ENCODE data around the gene LDHAL6B. TPM values are rescaled to one million over a fixed set of nuclear protein-coding genes. Genes with fewer than 3 reads are reported as not detected.

The LDHAL6B gene
- total RNA-seq, 1 experiment from 2014 or later: not detected

GRCh38 chr15:59203008-59203407 is 3.6 kb upstream of the LDHAL6B start:
- CTCF ChIA-PET: interaction anchor here (0.5 kb wide), 1 partner anchor 12 kb away, joined by 3 read pairs; no protein-coding TSS in a partner anchor
- TF ChIP-seq, protein P1, sequence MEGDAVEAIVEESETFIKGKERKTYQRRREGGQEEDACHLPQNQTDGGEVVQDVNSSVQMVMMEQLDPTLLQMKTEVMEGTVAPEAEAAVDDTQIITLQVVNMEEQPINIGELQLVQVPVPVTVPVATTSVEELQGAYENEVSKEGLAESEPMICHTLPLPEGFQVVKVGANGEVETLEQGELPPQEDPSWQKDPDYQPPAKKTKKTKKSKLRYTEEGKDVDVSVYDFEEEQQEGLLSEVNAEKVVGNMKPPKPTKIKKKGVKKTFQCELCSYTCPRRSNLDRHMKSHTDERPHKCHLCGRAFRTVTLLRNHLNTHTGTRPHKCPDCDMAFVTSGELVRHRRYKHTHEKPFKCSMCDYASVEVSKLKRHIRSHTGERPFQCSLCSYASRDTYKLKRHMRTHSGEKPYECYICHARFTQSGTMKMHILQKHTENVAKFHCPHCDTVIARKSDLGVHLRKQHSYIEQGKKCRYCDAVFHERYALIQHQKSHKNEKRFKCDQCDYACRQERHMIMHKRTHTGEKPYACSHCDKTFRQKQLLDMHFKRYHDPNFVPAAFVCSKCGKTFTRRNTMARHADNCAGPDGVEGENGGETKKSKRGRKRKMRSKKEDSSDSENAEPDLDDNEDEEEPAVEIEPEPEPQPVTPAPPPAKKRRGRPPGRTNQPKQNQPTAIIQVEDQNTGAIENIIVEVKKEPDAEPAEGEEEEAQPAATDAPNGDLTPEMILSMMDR (IDR thresholded peaks at IDR 0.05; ENCODE audit: unreplicated experiment): no peak
- Mint-ChIP-seq H3K27me3 (ENCODE audit: unreplicated experiment) (no peaks in the 10 kb centered on the region), H3K9me3 (ENCODE audit: low read depth, unreplicated experiment) (no peaks in the 10 kb centered on the region), H3K4me1 (ENCODE audit: low read depth, unreplicated experiment) (peaks cover 13% of the 10 kb centered on the region), H3K4me3 (ENCODE audit: low read depth, unreplicated experiment) (no peak overlapping the region), H3K36me3 (ENCODE audit: insufficient read depth, unreplicated experiment) (peaks cover 92% of the 10 kb centered on the region), H3K27ac (ENCODE audit: unreplicated experiment) (no peak overlapping the region)
- no peak for DNase-seq
- BruUV-seq (replicated peaks): no TSS peak
- intact Hi-C loops (cut with micrococcal nuclease; ENCODE audit: unreplicated experiment): no loop called here

DNA sequence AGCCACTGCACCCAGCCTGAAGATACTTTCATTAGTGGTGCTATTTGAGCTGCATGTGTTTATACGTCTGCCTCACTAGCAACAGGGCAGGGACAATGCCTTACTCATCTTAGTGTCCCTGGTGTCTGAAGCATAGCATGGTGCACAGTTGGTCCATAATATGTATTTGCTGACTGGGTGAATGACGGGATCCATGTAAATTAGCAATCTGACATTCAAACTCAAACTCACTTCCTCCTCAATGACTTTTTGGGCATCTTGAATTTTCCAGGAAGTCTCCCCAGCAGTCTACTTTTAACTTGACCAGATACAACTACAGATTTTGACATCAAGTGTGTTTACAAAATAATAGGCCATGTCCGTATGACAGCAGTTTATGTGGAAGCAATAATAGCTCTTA is 3.0 kb upstream of the LDHAL6B start:
- Mint-ChIP-seq H3K27ac (ENCODE audit: unreplicated experiment) (no peak overlapping the region), H3K27me3 (ENCODE audit: unreplicated experiment) (no peaks in the 10 kb centered on the region), H3K4me3 (ENCODE audit: low read depth, unreplicated experiment) (no peak overlapping the region), H3K36me3 (ENCODE audit: insufficient read depth, unreplicated experiment) (peaks cover 91% of the 10 kb centered on the region), H3K4me1 (ENCODE audit: low read depth, unreplicated experiment) (peaks cover 13% of the 10 kb centered on the region), H3K9me3 (ENCODE audit: low read depth, unreplicated experiment) (no peaks in the 10 kb centered on the region)
- intact Hi-C loops (cut with micrococcal nuclease; ENCODE audit: unreplicated experiment): no loop called here
- no peak for DNase-seq
- no TSS peak for BruUV-seq (replicated peaks)
- TF ChIP-seq, protein P1 (IDR thresholded peaks at IDR 0.05; ENCODE audit: unreplicated experiment): no peak
- CTCF ChIA-PET: interaction anchor here (0.6 kb wide), 1 partner anchor 97 kb away, joined by 5 read pairs; no protein-coding TSS in a partner anchor

- no peaks in the 10 kb centered on the region for H3K27me3 Mint-ChIP-seq (ENCODE audit: unreplicated experiment)
- no peak for DNase-seq
- CTCF ChIA-PET: no interaction called here
- H3K9me3 Mint-ChIP-seq (ENCODE audit: low read depth, unreplicated experiment): no peaks in the 10 kb centered on the region
- H3K27ac Mint-ChIP-seq (ENCODE audit: unreplicated experiment): no peak overlapping the region
- intact Hi-C loops (cut with micrococcal nuclease; ENCODE audit: unreplicated experiment): no loop called here
- H3K4me1 Mint-ChIP-seq (ENCODE audit: low read depth, unreplicated experiment): no peaks in the 10 kb centered on the region
- peaks cover 85% of the 10 kb centered on the region for H3K36me3 Mint-ChIP-seq (ENCODE audit: insufficient read depth, unreplicated experiment)
- TF ChIP-seq, protein P1 (IDR thresholded peaks at IDR 0.05; ENCODE audit: unreplicated experiment): no peak
- no peak overlapping the region for H3K4me3 Mint-ChIP-seq (ENCODE audit: low read depth, unreplicated experiment)
- BruUV-seq (replicated peaks): no TSS peak
Measured at GRCh38 chr15:59205839-59206622, 612 bp upstream of the LDHAL6B start.

- Mint-ChIP-seq H3K36me3 (ENCODE audit: insufficient read depth, unreplicated experiment) (peaks cover 80% of the 10 kb centered on the region), H3K4me3 (ENCODE audit: low read depth, unreplicated experiment) (no peak overlapping the region), H3K27ac (ENCODE audit: unreplicated experiment) (no peak overlapping the region), H3K9me3 (ENCODE audit: low read depth, unreplicated experiment) (no peaks in the 10 kb centered on the region), H3K27me3 (ENCODE audit: unreplicated experiment) (no peaks in the 10 kb centered on the region), H3K4me1 (ENCODE audit: low read depth, unreplicated experiment) (peaks cover 10% of the 10 kb centered on the region)
- intact Hi-C loops (cut with micrococcal nuclease; ENCODE audit: unreplicated experiment): no loop called here
- BruUV-seq (replicated peaks): no TSS peak
- CTCF ChIA-PET: no interaction called here
- TF ChIP-seq, protein P1 (IDR thresholded peaks at IDR 0.05; ENCODE audit: unreplicated experiment): no peak
- no peak for DNase-seq
Measured at GRCh38 chr15:59208613-59209249, 2.1 kb downstream of the LDHAL6B start.

All from Calu3 (cell line).